ENCODE data around the gene PLSCR1. TPM values are rescaled to one million over a fixed set of nuclear protein-coding genes. Genes with fewer than 3 reads are reported as not detected.

PLSCR1 gene
- total RNA-seq, 1 experiment from 2014 or later = 58.1 TPM

GRCh38 chr3:146530609-146531008 lies 13.8 kb downstream of the PLSCR1 start (continued):
- TF ChIP-seq, protein P1, sequence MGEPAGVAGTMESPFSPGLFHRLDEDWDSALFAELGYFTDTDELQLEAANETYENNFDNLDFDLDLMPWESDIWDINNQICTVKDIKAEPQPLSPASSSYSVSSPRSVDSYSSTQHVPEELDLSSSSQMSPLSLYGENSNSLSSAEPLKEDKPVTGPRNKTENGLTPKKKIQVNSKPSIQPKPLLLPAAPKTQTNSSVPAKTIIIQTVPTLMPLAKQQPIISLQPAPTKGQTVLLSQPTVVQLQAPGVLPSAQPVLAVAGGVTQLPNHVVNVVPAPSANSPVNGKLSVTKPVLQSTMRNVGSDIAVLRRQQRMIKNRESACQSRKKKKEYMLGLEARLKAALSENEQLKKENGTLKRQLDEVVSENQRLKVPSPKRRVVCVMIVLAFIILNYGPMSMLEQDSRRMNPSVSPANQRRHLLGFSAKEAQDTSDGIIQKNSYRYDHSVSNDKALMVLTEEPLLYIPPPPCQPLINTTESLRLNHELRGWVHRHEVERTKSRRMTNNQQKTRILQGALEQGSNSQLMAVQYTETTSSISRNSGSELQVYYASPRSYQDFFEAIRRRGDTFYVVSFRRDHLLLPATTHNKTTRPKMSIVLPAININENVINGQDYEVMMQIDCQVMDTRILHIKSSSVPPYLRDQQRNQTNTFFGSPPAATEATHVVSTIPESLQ (CRISPR knock-in tag; IDR thresholded peaks at IDR 0.05) = no peak
- TF ChIP-seq CBFB (CRISPR knock-in tag; IDR thresholded peaks at IDR 0.05; ENCODE audit: low read depth) = no peak
- TF ChIP-seq PRRX2 (CRISPR knock-in tag; IDR thresholded peaks at IDR 0.05) = no peak
- no peak for TF ChIP-seq ZNF138 (CRISPR knock-in tag; conservative IDR thresholded peaks at IDR 0.05)
- TF ChIP-seq NR1H2 (CRISPR knock-in tag; IDR thresholded peaks at IDR 0.05) = no peak
- no peak for TF ChIP-seq FOXP1 (CRISPR knock-in tag; IDR thresholded peaks at IDR 0.05; ENCODE audit: borderline replicate concordance)
- no peak for TF ChIP-seq ZNF416 (CRISPR knock-in tag; IDR thresholded peaks at IDR 0.05)
- TF ChIP-seq ELF4 (CRISPR knock-in tag; IDR thresholded peaks at IDR 0.05; ENCODE audit: low read depth) = no peak
- TF ChIP-seq HMGXB4 (CRISPR knock-in tag; IDR thresholded peaks at IDR 0.05) = no peak
- no peak for TF ChIP-seq ESRRA (CRISPR knock-in tag; IDR thresholded peaks at IDR 0.05; ENCODE audit: borderline replicate concordance)

DNA sequence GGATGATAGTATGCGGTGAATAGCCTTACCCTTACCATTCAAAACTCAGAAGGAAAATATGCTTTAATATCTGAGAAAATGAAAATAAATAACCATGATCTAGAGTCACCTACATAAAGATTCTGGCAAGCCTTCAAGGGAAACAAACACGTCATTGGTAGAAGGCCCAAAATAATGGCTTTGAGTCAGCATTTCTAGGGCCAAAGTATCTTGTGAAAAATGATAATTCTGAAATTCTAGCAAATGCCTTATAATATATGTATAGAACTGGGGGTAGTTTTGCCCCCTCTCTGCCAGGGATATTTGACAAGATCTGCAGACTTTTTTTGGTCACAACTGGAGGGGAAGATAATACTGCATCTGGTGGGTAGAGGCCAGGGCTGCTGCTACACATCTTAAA lies 15.4 kb downstream of the PLSCR1 start:
- POLR2A ChIA-PET = no interaction called here
- CTCF ChIA-PET = no interaction called here
- TF ChIP-seq ZBTB21 (CRISPR knock-in tag; IDR thresholded peaks at IDR 0.05; ENCODE audit: borderline replicate concordance) (no peak), ZNF416 (CRISPR knock-in tag; IDR thresholded peaks at IDR 0.05) (no peak), FOXK1 (CRISPR knock-in tag; IDR thresholded peaks at IDR 0.05) (no peak), RORB (CRISPR knock-in tag; IDR thresholded peaks at IDR 0.05) (no peak), CREM (CRISPR knock-in tag; IDR thresholded peaks at IDR 0.05) (no peak), ZNF232 (CRISPR knock-in tag; IDR thresholded peaks at IDR 0.05) (no peak), ZNF281 (CRISPR knock-in tag; IDR thresholded peaks at IDR 0.05) (no peak), SMAD3 (CRISPR knock-in tag; IDR thresholded peaks at IDR 0.05; ENCODE audit: borderline replicate concordance) (no peak), CREB1 (CRISPR knock-in tag; IDR thresholded peaks at IDR 0.05) (no peak), NFATC4 (CRISPR knock-in tag; IDR thresholded peaks at IDR 0.05) (no peak), USF2 (CRISPR knock-in tag; IDR thresholded peaks at IDR 0.05) (no peak), MYBL2 (CRISPR knock-in tag; IDR thresholded peaks at IDR 0.05) (no peak), PRDM15 (CRISPR knock-in tag; IDR thresholded peaks at IDR 0.05) (no peak)
- TF ChIP-seq, protein P2, sequence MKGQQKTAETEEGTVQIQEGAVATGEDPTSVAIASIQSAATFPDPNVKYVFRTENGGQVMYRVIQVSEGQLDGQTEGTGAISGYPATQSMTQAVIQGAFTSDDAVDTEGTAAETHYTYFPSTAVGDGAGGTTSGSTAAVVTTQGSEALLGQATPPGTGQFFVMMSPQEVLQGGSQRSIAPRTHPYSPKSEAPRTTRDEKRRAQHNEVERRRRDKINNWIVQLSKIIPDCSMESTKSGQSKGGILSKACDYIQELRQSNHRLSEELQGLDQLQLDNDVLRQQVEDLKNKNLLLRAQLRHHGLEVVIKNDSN (CRISPR knock-in tag; IDR thresholded peaks at IDR 0.05) = no peak
- TF ChIP-seq, protein P3, sequence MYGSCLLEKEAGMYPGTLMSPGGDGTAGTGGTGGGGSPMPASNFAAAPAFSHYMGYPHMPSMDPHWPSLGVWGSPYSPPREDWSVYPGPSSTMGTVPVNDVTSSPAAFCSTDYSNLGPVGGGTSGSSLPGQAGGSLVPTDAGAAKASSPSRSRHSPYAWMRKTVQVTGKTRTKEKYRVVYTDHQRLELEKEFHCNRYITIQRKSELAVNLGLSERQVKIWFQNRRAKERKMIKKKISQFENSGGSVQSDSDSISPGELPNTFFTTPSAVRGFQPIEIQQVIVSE (CRISPR knock-in tag; IDR thresholded peaks at IDR 0.05; ENCODE audit: borderline replicate concordance) = no peak

More for the DNA sequence above, 15.4 kb downstream of the PLSCR1 start:
- no peak for ATAC-seq
- H3K9me3 Mint-ChIP-seq = no peaks in the 10 kb centered on the region
- no peaks in the 10 kb centered on the region for H3K27me3 Mint-ChIP-seq (ENCODE audit: low read depth)
- H3K27ac Mint-ChIP-seq = no peak overlapping the region
- peaks cover 44% of the 10 kb centered on the region for H3K4me1 Mint-ChIP-seq
- H3K36me3 Mint-ChIP-seq = peaks cover 7% of the 10 kb centered on the region; the same call in 1 of the 2 replicates
- no peak for DNase-seq (ENCODE audit: low spot score)
- H3K4me3 Mint-ChIP-seq = no peak overlapping the region
